Measurements from ENCODE around the gene MAP3K6.
A peak's percentile ranks its signal among the peaks of the same experiment; 100 is the strongest.

The MAP3K6 gene

DNA sequence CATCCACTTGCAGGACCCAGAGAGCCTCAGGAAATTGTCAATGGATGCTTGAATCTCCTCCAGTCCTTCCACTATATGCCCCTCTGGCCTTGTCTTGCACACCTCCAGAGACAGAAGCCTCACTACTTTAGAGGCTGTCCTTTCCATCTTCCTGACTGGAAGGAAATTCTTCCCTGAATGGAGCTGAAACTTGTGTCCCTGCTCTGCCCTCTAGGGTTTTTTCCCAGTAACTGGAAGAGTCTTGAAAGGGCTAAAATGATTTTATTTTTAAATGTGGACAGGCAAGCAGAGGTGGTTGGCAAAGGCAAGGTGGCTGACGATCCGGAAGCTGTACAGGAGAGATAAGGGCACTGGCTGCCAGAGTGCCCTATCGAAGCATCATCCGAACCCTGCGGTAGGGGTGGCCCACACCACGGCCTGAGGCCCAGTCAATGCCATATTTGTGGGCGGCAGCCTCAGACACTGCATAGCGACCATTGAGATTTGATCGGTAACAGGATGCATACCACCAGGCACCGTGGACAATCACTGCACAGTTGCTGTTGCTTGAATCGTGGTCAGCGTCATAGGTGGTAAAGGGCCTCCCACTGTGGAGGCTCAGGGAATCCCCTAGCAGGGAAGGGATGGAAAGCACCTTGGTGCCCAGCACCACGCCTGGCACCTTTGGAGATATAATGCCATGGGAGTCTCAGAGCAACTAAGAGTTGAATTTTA is 2.3 kb upstream of the MAP3K6 start:
- H3K4me3 ChIP-seq (ENCODE audit: low read depth, low read length), result no peak overlapping the region
- TF ChIP-seq, protein P1, sequence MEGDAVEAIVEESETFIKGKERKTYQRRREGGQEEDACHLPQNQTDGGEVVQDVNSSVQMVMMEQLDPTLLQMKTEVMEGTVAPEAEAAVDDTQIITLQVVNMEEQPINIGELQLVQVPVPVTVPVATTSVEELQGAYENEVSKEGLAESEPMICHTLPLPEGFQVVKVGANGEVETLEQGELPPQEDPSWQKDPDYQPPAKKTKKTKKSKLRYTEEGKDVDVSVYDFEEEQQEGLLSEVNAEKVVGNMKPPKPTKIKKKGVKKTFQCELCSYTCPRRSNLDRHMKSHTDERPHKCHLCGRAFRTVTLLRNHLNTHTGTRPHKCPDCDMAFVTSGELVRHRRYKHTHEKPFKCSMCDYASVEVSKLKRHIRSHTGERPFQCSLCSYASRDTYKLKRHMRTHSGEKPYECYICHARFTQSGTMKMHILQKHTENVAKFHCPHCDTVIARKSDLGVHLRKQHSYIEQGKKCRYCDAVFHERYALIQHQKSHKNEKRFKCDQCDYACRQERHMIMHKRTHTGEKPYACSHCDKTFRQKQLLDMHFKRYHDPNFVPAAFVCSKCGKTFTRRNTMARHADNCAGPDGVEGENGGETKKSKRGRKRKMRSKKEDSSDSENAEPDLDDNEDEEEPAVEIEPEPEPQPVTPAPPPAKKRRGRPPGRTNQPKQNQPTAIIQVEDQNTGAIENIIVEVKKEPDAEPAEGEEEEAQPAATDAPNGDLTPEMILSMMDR (IDR thresholded peaks at IDR 0.05; ENCODE audit: borderline replicate concordance, insufficient read depth, low read depth, low read length), result no peak

DNA sequence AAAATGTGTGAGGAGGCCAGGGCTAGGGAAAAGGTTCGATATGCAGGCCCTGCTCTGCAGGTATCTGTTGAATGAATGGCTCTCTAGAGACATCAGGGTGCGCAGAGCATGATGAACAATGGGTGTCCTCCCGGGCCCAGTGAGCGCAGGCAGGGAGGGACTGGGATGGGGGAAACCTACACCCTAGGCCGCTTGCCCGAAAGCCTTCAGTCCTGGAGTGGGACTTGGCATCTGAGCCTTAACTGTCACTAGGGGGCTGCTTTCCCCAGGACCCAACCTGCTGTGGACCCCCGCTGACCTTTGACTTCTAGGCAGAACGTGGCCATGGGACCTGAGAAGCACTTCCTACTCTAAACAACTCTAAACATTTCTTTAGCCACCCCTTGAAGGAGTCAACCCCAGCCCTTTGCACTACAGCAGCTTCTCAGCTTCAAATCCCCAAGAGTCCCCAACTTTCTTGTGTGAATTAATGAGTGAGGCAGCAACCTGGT is 444 bp upstream of the MAP3K6 start:
- TF ChIP-seq, protein P1 (IDR thresholded peaks at IDR 0.05; ENCODE audit: borderline replicate concordance, insufficient read depth, low read depth, low read length), result no peak
- no peak overlapping the region for H3K4me3 ChIP-seq (ENCODE audit: low read depth, low read length)

DNA sequence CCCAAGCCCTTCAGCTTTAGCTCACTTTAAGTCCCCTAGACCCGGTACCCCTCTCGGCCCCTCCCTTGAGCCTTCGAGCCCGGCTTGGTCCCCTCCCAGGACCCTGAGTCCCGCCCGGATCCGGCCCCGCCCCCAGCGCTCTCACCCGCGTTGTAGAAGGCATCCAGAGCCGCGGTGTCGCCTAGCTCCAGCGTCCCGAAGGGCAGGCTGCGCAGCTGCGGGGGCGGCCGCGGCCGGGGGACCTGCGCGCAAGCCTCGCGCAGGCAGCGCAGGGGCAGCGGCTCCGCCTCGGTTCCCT is 699 bp downstream of the MAP3K6 start:
- TF ChIP-seq, protein P1 (IDR thresholded peaks at IDR 0.05; ENCODE audit: borderline replicate concordance, insufficient read depth, low read depth, low read length), result no peak
- H3K4me3 ChIP-seq (ENCODE audit: low read depth, low read length), result peak overlapping the region; percentile 33

DNA sequence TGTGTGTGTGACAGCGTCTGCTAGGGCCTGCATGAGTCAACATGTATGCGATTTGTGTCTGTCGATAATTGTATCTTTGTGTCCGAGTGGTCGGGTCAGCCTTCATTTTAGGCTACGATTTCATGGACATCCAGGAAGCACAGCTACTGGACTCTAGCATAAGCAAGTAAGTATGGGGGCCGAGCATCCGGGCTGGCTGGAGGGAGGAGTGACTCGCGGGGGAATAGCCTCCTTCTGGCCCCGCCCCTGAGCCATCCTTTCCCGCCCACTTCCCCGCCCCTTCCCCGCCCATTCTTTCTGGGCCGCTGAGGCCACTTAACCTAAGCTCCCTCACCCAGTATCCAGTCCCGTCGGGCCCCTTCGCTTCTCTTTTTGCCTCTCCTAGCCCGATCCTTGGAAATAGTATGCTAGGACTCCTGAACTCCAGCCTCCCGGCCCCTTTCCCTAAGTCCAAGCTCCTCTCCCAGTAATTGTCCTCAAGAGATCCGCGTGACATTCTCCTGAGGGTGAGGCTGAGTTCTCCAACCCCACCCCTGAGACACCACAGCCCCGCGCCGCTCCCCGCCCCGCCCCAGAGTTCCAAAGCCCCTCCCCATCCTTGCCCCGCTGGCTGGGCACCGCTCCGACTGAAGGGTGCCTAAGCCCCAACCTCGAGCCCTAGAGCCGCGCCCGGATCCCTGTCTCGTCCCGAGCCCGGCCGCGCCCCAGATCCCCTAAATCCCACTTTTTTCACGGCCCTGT is 1.2 kb downstream of the MAP3K6 start:
- peak overlapping the region; percentile 33 for H3K4me3 ChIP-seq (ENCODE audit: low read depth, low read length)
- TF ChIP-seq, protein P1 (IDR thresholded peaks at IDR 0.05; ENCODE audit: borderline replicate concordance, insufficient read depth, low read depth, low read length), result no peak

DNA sequence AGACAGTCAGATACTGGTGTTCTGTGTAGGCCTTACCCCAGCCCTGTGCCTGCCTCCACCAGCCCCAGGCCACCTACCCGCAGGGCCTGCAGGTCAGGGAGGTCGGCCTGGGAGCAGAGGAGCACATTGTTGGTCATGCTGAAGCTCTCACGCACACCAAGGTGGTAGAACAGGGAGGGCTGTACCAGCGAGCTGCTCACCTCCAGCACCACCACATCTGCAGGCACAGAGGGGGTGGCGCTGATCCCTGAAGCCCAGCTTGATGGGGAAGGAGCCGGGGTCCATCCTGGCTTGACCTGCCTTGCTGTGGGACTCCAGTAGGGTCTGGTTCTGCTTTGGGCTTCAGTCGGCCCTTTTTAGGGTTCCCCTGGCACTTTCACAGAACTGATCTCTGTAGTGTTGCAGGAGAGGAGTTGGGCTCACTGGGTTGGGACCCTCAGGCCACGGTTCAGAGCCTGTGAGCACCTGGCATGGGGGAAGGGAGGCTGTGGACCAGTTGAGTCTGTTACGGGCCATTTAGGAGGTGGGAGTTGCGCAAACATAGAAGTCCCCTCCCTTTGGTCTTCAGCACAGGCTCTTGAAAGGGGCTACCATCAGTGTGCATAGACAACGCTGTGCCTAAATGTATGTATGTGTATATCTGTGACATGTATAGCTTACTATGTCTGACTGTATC is 1.9 kb downstream of the MAP3K6 start:
- no peak overlapping the region for H3K4me3 ChIP-seq (ENCODE audit: low read depth, low read length)
- TF ChIP-seq, protein P1 (IDR thresholded peaks at IDR 0.05; ENCODE audit: borderline replicate concordance, insufficient read depth, low read depth, low read length), result no peak

DNA sequence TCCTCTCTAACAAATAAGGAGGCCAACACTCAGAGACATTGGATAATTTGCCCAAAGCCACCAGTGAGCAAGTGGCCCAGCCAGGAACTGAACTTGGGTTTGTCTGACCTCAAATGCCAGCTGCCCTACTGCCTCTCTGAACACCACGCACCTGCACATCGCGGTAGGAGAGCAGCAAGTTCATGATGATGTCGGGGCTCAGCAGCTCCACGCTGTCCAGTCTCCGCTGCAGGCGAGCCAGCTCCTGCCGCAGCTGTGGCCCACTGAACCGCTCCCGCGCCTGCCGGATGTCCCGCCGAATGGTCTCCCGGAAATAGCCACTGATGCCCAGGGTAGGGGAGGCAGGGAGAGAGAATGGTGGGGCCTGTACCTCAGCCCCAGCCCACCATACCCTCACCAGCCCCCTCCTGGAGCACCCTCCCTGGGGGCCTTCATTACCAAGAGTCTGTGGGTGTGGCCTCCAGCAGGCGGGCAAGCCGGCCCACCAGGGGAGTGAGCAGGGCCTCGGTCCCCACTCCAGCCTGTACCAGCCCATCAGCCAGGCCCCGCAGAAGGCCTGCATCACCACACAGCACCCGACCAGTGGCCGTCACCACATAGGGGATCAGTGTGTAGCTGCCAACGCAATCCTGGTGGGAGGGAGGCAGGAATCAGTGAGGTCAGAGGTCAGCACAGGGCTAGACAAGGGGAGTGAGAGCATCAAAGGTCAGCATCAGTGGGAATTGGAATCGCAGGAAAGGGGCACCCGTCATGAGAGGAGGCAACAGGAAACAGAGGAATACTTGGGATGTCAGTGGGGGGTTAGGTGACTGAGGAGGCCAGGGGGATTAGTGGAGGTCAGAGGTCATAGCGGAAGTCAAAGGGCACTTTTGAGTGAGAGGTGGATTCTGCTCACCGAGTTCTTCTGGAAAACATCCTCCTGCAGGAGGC is 2.7 kb downstream of the MAP3K6 start:
- TF ChIP-seq, protein P1 (IDR thresholded peaks at IDR 0.05; ENCODE audit: borderline replicate concordance, insufficient read depth, low read depth, low read length), result no peak
- no peak overlapping the region for H3K4me3 ChIP-seq (ENCODE audit: low read depth, low read length)
